Neural progenitor cell (in vitro differentiated cells): Measurements from ENCODE around the gene UNC93A. TPM values are rescaled to one million over a fixed set of nuclear protein-coding genes. Genes with fewer than 3 reads are reported as not detected.

Experiments used
- DNase-seq: peaks from one replicate; pipeline ENCODE4 v3.0.0-alpha.2; 2016; ENCODE audit warnings: low spot score
- H2AFZ ChIP-seq: fragments of 200-600 bp; sonication (generic); replicated peaks from 2 replicates; pipeline ENCODE4 v1.6.1; 2016; ENCODE audit warnings: antibody characterized with exemption
- H3F3A ChIP-seq: fragments of 200-600 bp; sonication (generic); 2 replicates; pipeline ENCODE4 v1.6.1; 2016; ENCODE audit warnings: antibody characterized with exemption, low read depth
- H3K27ac ChIP-seq: fragments of 200-600 bp; sonication (generic); 2 replicates; pipeline ENCODE4 v1.5.1; 2016; ENCODE audit warnings: mild to moderate bottlenecking
- H3K27me3 ChIP-seq: fragments of 200-600 bp; sonication (generic); 2 replicates; pipeline ENCODE4 v1.6.1; 2016; ENCODE audit warnings: mild to moderate bottlenecking, moderate library complexity
- H3K36me3 ChIP-seq: fragments of 200-600 bp; sonication (generic); 2 replicates; pipeline ENCODE4 v1.5.1; 2016
- H3K4me1 ChIP-seq: fragments of 200-600 bp; sonication (generic); 2 replicates; pipeline ENCODE4 v1.6.1; 2016; ENCODE audit warnings: mixed run types
- H3K4me2 ChIP-seq: fragments of 200-600 bp; sonication (generic); 2 replicates; pipeline ENCODE4 v1.6.1; 2016
- H3K4me3 ChIP-seq: fragments of 200-600 bp; sonication (generic); 2 replicates; pipeline ENCODE4 v1.5.1; 2016
- H3K79me2 ChIP-seq: fragments of 200-600 bp; sonication (generic); 2 replicates; pipeline ENCODE4 v1.6.1; 2016; ENCODE audit warnings: low read depth
- H3K9ac ChIP-seq: fragments of 200-600 bp; sonication (generic); 2 replicates; pipeline ENCODE4 v1.6.1; 2016
- H3K9me3 ChIP-seq: fragments of 200-600 bp; sonication (generic); 2 replicates; pipeline ENCODE4 v1.5.1; 2016; ENCODE audit warnings: low read depth
- H4K20me1 ChIP-seq: fragments of 200-600 bp; sonication (generic); 2 replicates; pipeline ENCODE4 v1.6.1; 2016; ENCODE audit warnings: low read depth
- H3K27ac Mint-ChIP-seq: 3 replicates; pipeline ENCODE4 v1.8.0; 2021; ENCODE audit warnings: mixed read lengths
- H3K27me3 Mint-ChIP-seq: 2 replicates; pipeline ENCODE4 v1.8.0; 2022; ENCODE audit warnings: low read depth, mild to moderate bottlenecking, inconsistent platforms, moderate library complexity, mixed read lengths; ENCODE audit not compliant: insufficient read depth
- H3K36me3 Mint-ChIP-seq: 3 replicates; pipeline ENCODE4 v1.8.0; 2021; ENCODE audit warnings: mixed read lengths
- H3K4me1 Mint-ChIP-seq: 3 replicates; pipeline ENCODE4 v1.8.0; 2021; ENCODE audit warnings: mixed read lengths
- H3K4me3 Mint-ChIP-seq: 3 replicates; pipeline ENCODE4 v1.8.0; 2021; ENCODE audit warnings: mild to moderate bottlenecking, moderate library complexity, mixed read lengths
- H3K9me3 Mint-ChIP-seq: 3 replicates; pipeline ENCODE4 v1.8.0; 2020; ENCODE audit warnings: mixed read lengths
- CTCF ChIP-seq: fragments of 200-600 bp; sonication (generic); IDR thresholded peaks from 2 replicates; pipeline ENCODE4 v1.5.1; 2017; ENCODE audit warnings: antibody characterized with exemption, mild to moderate bottlenecking
- EZH2 ChIP-seq: fragments of 200-600 bp; sonication (generic); IDR thresholded peaks from 2 replicates; pipeline ENCODE4 v1.6.1; 2017; ENCODE audit warnings: antibody characterized with exemption, mild to moderate bottlenecking, moderate library complexity
- EZH2phosphoT487 ChIP-seq: fragments of 200-600 bp; sonication (generic); IDR thresholded peaks from 2 replicates; pipeline ENCODE4 v1.6.1; 2017; ENCODE audit warnings: antibody characterized with exemption
- total RNA-seq: library from RNA; depleted of rRNA; stranded (reverse); fragments of >200 nt; gene quantifications from 2 replicates; pipeline ENCODE4 v1.2.3, GENCODE V29; 2015; ENCODE audit warnings: low replicate concordance

UNC93A gene
- total RNA-seq, 1 donor from 2014 or later: not detected

DNA sequence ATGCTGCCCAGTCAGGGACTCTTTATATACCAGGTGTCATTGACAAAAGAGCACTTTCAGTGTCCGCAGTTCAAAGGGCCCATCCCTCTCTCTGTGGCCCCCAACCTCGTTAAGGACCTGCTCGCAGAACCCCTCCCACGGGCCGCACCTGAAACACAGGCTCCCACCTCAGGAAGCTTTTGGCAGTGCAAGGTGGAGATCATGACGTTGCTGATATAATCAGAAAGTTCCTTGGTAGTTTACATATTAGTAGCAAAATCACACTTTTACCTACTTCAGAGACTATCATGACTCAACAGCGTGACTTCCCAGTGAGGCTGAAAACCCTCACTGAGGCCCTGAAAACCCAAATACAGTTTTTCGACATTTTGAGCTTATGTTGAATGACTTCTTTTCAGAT is 37.9 kb downstream of the UNC93A start:
- H3K4me3 ChIP-seq: no peak overlapping the region
- DNase-seq: no peak
- H3K4me1 ChIP-seq: no peaks in the 10 kb centered on the region
- no peak overlapping the region for H3K4me2 ChIP-seq
- H4K20me1 ChIP-seq: no peaks in the 10 kb centered on the region
- no peak overlapping the region for H3K27ac ChIP-seq
- Mint-ChIP-seq H3K27me3 (peaks cover 10% of the 10 kb centered on the region), H3K4me3 (no peak overlapping the region), H3K9me3 (peaks cover 9% of the 10 kb centered on the region), H3K27ac (no peak overlapping the region), H3K36me3 (no peaks in the 10 kb centered on the region), H3K4me1 (no peaks in the 10 kb centered on the region)
- no peaks in the 10 kb centered on the region for H3K36me3 ChIP-seq
- H3K9ac ChIP-seq: no peak overlapping the region
- no peak for TF ChIP-seq EZH2
- TF ChIP-seq CTCF: no peak
- no peak for TF ChIP-seq EZH2phosphoT487
- H3K79me2 ChIP-seq: no peaks in the 10 kb centered on the region
- H3F3A ChIP-seq: no peaks in the 10 kb centered on the region
- no peaks in the 10 kb centered on the region for H3K9me3 ChIP-seq
- H2AFZ ChIP-seq: no peak overlapping the region
- H3K27me3 ChIP-seq: no peaks in the 10 kb centered on the region

GRCh38 chr6:167330750-167331149 is 39.6 kb downstream of the UNC93A start:
- TF ChIP-seq CTCF (no peak), EZH2phosphoT487 (no peak), EZH2 (no peak)
- no peak overlapping the region for H3K4me3 ChIP-seq
- no peak overlapping the region for H2AFZ ChIP-seq
- no peak overlapping the region for H3K4me3 Mint-ChIP-seq
- no peaks in the 10 kb centered on the region for H3K36me3 Mint-ChIP-seq
- H3K4me2 ChIP-seq: no peak overlapping the region
- no peaks in the 10 kb centered on the region for H3K79me2 ChIP-seq
- H3K9me3 ChIP-seq: no peaks in the 10 kb centered on the region
- H3K9me3 Mint-ChIP-seq: peaks cover 7% of the 10 kb centered on the region
- no peak overlapping the region for H3K9ac ChIP-seq
- H4K20me1 ChIP-seq: no peaks in the 10 kb centered on the region
- no peak overlapping the region for H3K27ac ChIP-seq
- DNase-seq: no peak
- H3K27me3 ChIP-seq: no peaks in the 10 kb centered on the region
- no peaks in the 10 kb centered on the region for H3K36me3 ChIP-seq
- no peaks in the 10 kb centered on the region for H3F3A ChIP-seq
- H3K4me1 Mint-ChIP-seq: no peaks in the 10 kb centered on the region
- no peak overlapping the region for H3K27ac Mint-ChIP-seq
- H3K27me3 Mint-ChIP-seq: peaks cover 7% of the 10 kb centered on the region
- no peaks in the 10 kb centered on the region for H3K4me1 ChIP-seq

DNA sequence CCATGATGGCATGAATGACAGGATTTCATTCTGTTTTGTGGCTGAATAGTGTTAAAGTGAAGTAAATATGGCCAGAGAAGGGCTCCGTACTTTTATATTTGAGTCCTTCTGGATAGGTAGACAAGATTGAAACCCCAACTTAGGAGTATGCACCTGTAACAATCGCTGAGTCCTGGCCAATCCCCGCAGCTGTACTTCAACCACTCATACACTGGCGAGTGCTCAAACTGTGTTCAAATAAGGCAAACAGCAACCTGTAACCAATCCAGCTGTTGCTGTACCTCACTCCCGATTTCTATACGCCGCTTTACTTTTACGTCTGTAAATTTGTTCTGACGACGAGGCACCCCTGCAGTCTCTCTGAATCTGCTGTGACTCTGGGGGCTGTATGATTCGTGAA is 40.5 kb downstream of the UNC93A start:
- DNase-seq: no peak
- H3K9ac ChIP-seq: no peak overlapping the region
- no peak overlapping the region for H3K4me2 ChIP-seq
- H3K4me3 ChIP-seq: no peak overlapping the region
- peaks cover 4% of the 10 kb centered on the region for H3K9me3 Mint-ChIP-seq
- H3K27ac ChIP-seq: no peak overlapping the region
- peak overlapping the region; percentile 50 for H2AFZ ChIP-seq
- no peaks in the 10 kb centered on the region for H3K36me3 ChIP-seq
- no peak overlapping the region for H3K4me3 Mint-ChIP-seq
- H3K36me3 Mint-ChIP-seq: no peaks in the 10 kb centered on the region
- H3K4me1 Mint-ChIP-seq: no peaks in the 10 kb centered on the region
- peaks cover 7% of the 10 kb centered on the region for H3K27me3 Mint-ChIP-seq
- H3K27ac Mint-ChIP-seq: no peak overlapping the region
- H3K79me2 ChIP-seq: no peaks in the 10 kb centered on the region
- no peaks in the 10 kb centered on the region for H3K9me3 ChIP-seq
- H3F3A ChIP-seq: no peaks in the 10 kb centered on the region
- no peaks in the 10 kb centered on the region for H3K27me3 ChIP-seq
- TF ChIP-seq EZH2phosphoT487 (no peak), CTCF (no peak), EZH2 (no peak)
- H4K20me1 ChIP-seq: no peaks in the 10 kb centered on the region
- H3K4me1 ChIP-seq: no peaks in the 10 kb centered on the region
